ENCODE results near the gene SEMA4D. TPM values are rescaled to one million over a fixed set of nuclear protein-coding genes. Genes with fewer than 3 reads are reported as not detected.

Gene SEMA4D
- total RNA-seq, 1 experiment from 2014 or later = 23.3 TPM

DNA sequence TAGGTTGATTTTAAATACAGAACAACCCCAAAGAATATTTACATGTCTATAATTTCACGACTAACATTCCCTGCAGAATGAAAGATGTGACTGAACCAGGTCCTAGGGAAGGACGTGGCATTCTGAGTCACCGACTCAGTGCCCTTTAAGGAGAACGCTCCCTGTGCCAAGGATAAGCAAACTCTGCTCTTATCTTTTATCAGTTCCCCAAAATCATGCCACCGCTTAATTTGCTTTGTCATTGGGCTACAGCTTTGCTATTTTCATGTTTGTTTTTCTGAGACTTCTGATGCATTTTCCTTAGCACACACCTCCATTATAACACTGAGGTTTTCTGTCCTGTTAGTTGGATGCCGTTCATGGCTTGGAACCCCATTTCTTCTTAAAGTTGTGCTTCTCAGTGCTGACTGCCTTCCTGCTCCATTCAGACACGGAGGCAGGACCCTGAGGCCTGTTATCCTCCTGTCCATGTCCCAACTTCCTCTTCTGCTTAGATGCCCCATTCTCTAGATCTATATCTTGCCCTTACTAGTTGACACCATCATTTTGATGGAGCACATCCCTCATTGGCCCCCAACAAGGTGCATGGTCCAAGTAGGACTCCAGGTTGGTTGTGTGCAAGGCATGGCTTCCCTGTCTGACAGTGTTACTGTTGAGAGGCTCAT, 11.2 kb upstream of the SEMA4D start:
- H3K27ac Mint-ChIP-seq (ENCODE audit: unreplicated experiment) = no peak overlapping the region
- no peaks in the 10 kb centered on the region for H3K4me1 Mint-ChIP-seq (ENCODE audit: low read depth, unreplicated experiment)
- H3K27me3 Mint-ChIP-seq (ENCODE audit: unreplicated experiment) = peaks cover 21% of the 10 kb centered on the region
- TF ChIP-seq, protein P1, sequence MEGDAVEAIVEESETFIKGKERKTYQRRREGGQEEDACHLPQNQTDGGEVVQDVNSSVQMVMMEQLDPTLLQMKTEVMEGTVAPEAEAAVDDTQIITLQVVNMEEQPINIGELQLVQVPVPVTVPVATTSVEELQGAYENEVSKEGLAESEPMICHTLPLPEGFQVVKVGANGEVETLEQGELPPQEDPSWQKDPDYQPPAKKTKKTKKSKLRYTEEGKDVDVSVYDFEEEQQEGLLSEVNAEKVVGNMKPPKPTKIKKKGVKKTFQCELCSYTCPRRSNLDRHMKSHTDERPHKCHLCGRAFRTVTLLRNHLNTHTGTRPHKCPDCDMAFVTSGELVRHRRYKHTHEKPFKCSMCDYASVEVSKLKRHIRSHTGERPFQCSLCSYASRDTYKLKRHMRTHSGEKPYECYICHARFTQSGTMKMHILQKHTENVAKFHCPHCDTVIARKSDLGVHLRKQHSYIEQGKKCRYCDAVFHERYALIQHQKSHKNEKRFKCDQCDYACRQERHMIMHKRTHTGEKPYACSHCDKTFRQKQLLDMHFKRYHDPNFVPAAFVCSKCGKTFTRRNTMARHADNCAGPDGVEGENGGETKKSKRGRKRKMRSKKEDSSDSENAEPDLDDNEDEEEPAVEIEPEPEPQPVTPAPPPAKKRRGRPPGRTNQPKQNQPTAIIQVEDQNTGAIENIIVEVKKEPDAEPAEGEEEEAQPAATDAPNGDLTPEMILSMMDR (IDR thresholded peaks at IDR 0.05; ENCODE audit: unreplicated experiment) = no peak
- intact Hi-C loops (cut with micrococcal nuclease; ENCODE audit: unreplicated experiment) = no loop called here
- no TSS peak for BruUV-seq (replicated peaks)
- H3K4me3 Mint-ChIP-seq (ENCODE audit: low read depth, unreplicated experiment) = no peak overlapping the region
- CTCF ChIA-PET = no interaction called here
- no peak for DNase-seq
- H3K9me3 Mint-ChIP-seq (ENCODE audit: low read depth, unreplicated experiment) = no peaks in the 10 kb centered on the region
- H3K36me3 Mint-ChIP-seq (ENCODE audit: insufficient read depth, unreplicated experiment) = no peaks in the 10 kb centered on the region

DNA sequence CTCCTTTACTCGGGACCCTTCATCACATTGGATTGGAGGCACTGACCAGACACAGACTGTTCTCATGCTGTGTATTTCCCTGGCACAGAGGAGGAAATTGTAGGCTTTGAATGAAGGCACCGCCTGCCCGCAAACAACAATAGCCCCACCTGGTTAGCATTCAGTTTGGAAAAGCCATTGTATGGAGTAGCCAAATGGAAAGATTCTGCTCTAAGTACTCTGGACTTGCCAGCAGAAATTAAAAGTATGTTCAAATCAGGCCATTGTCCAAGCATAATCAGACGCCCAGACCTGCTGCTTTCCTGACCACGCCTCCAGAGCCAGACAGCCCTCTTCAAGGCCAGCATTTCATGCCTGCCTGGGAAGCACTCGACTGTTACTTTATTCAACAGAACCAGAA, 8.0 kb upstream of the SEMA4D start:
- no peaks in the 10 kb centered on the region for H3K36me3 Mint-ChIP-seq (ENCODE audit: insufficient read depth, unreplicated experiment)
- DNase-seq = no peak
- no peak overlapping the region for H3K4me3 Mint-ChIP-seq (ENCODE audit: low read depth, unreplicated experiment)
- CTCF ChIA-PET = no interaction called here
- H3K27ac Mint-ChIP-seq (ENCODE audit: unreplicated experiment) = no peak overlapping the region
- no TSS peak for BruUV-seq (replicated peaks)
- H3K4me1 Mint-ChIP-seq (ENCODE audit: low read depth, unreplicated experiment) = no peaks in the 10 kb centered on the region
- intact Hi-C loops (cut with micrococcal nuclease; ENCODE audit: unreplicated experiment) = no loop called here
- TF ChIP-seq, protein P1 (IDR thresholded peaks at IDR 0.05; ENCODE audit: unreplicated experiment) = no peak
- no peaks in the 10 kb centered on the region for H3K9me3 Mint-ChIP-seq (ENCODE audit: low read depth, unreplicated experiment)
- H3K27me3 Mint-ChIP-seq (ENCODE audit: unreplicated experiment) = peaks cover 13% of the 10 kb centered on the region

DNA sequence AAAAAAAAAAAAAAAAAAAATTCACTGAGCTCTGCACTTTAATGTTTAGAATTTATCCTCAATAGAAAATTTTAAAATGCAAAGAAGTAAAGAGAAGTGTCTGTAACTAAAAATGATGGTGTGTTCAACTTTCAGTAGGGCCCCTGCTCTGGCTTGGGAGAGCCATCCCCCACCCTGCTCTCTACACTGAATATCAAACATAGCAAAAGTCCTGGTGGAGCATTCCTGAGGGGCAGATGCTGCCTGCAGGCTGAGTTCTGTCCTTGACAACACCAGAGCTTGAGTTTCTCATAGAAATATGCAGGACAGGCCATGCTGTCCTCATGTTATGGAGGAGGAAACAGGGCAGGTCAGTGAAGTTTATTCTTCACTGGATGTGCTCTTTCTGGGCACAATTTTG, 7.1 kb upstream of the SEMA4D start:
- no TSS peak for BruUV-seq (replicated peaks)
- CTCF ChIA-PET = no interaction called here

DNA sequence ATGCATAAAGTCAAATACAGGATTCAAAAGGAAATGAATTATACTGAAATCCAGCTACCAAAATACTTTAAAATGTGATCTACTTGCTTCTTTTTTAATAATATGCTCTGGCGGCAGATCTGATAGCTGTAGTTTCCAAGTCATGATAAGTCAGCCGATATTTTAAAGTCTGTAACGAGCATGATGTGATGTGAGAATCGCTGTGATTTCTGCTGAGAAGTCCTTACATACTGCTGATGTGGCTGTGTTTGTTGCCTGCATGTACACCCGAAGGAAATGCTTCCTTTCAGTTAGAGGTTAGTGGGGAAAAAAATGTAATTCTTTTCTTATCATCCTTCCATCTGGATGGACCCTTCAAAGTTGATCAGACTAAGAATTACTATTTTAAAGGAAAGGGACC, 4.8 kb upstream of the SEMA4D start:
- no peak for DNase-seq
- TF ChIP-seq, protein P1 (IDR thresholded peaks at IDR 0.05; ENCODE audit: unreplicated experiment) = no peak
- H3K27ac Mint-ChIP-seq (ENCODE audit: unreplicated experiment) = no peak overlapping the region
- CTCF ChIA-PET = no interaction called here
- H3K4me1 Mint-ChIP-seq (ENCODE audit: low read depth, unreplicated experiment) = no peaks in the 10 kb centered on the region
- H3K9me3 Mint-ChIP-seq (ENCODE audit: low read depth, unreplicated experiment) = no peaks in the 10 kb centered on the region
- intact Hi-C loops (cut with micrococcal nuclease; ENCODE audit: unreplicated experiment) = no loop called here
- no peak overlapping the region for H3K4me3 Mint-ChIP-seq (ENCODE audit: low read depth, unreplicated experiment)
- peaks cover 7% of the 10 kb centered on the region for H3K36me3 Mint-ChIP-seq (ENCODE audit: insufficient read depth, unreplicated experiment)
- peaks cover 20% of the 10 kb centered on the region for H3K27me3 Mint-ChIP-seq (ENCODE audit: unreplicated experiment)
- BruUV-seq (replicated peaks) = no TSS peak

More for the DNA sequence above, 7.1 kb upstream of the SEMA4D start:
- TF ChIP-seq, protein P1 (IDR thresholded peaks at IDR 0.05; ENCODE audit: unreplicated experiment) = no peak
- Mint-ChIP-seq H3K4me1 (ENCODE audit: low read depth, unreplicated experiment) (no peaks in the 10 kb centered on the region), H3K36me3 (ENCODE audit: insufficient read depth, unreplicated experiment) (no peaks in the 10 kb centered on the region), H3K27ac (ENCODE audit: unreplicated experiment) (no peak overlapping the region), H3K4me3 (ENCODE audit: low read depth, unreplicated experiment) (no peak overlapping the region), H3K27me3 (ENCODE audit: unreplicated experiment) (peaks cover 16% of the 10 kb centered on the region), H3K9me3 (ENCODE audit: low read depth, unreplicated experiment) (no peaks in the 10 kb centered on the region)
- DNase-seq = no peak
- intact Hi-C loops (cut with micrococcal nuclease; ENCODE audit: unreplicated experiment) = no loop called here

Measured in Calu3 (cell line).